Occipital lobe (tissue), 2 donors: Measurements from ENCODE around the gene NCAPD3. TPM values are rescaled to one million over a fixed set of nuclear protein-coding genes. Genes with fewer than 3 reads are reported as not detected.
"Not testable (repeated sequence)": the region's sequence is repeated elsewhere in the genome, so short reads cannot be mapped to it uniquely, and the experiment has no call there.

ENCODE experiments used
- DNase-seq: peaks from one replicate; lab custom pipeline; 2025; lab: John Stamatoyannopoulos, UW
- total RNA-seq: library from RNA; depleted of rRNA; stranded (reverse); fragments of >200 nt; gene quantifications from one replicate; pipeline ENCODE4 v1.2.3, GENCODE V29; 2014

The NCAPD3 gene
- total RNA-seq, 1 donor from 2014 or later = 11.4 TPM

DNA sequence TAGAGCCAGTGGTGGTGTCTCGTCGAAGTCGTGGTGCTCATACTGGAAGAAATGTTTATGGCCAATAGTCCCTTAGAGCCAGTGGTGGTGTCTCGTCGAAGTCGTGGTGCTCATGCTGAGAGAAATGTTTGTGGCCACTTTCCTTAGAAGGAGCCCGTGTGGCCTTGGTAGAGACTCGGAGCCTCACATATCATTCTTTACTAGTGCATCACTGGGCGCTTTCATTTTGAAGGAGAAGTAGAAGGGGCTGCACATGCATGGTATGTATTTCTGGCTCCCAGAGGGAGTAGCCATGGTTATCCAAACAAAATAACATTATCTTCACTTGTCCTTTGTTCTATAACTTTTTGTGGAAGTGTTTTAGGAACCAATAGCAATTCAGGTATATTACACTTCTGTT, 85.4 kb downstream of the NCAPD3 start:
- DNase-seq = no peak

DNA sequence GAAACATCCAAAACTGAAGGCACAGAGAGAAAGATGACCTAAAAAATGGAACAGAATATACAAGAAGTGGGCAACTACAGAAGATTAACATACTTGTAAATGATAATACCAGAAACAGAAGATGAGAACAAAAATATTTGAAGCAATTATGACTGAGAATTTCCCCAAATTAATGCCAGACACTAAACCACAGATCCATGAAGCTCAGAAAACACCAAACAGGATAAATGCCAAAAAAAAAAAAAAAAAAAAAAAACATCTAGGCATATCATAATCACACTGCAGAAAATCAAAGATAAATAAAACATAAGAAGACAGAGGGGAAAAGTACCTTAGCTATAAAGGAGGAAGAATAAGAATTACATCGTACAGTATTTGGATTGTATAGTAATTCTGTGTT, 89.6 kb downstream of the NCAPD3 start:
- no peak for DNase-seq

DNA sequence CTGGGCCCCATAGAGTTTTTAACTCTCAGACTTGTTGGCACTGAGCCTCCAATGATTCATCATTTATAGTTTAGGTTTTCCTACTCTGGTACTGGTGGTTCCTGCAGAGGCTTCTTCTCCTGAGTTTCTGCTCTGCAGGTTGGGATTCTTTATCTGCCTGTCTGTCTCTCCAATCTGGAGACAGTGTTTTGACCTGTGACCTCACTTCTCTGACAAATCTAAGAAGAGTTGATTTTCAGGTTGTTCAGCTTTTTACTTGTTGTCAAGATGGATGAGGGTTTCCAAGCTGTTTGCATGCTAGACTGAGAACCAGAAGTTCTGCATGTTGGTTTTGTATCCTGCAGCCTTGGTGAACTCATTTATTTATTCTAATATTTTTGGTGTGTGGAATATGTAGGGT, 91.0 kb downstream of the NCAPD3 start:
- no peak for DNase-seq

DNA sequence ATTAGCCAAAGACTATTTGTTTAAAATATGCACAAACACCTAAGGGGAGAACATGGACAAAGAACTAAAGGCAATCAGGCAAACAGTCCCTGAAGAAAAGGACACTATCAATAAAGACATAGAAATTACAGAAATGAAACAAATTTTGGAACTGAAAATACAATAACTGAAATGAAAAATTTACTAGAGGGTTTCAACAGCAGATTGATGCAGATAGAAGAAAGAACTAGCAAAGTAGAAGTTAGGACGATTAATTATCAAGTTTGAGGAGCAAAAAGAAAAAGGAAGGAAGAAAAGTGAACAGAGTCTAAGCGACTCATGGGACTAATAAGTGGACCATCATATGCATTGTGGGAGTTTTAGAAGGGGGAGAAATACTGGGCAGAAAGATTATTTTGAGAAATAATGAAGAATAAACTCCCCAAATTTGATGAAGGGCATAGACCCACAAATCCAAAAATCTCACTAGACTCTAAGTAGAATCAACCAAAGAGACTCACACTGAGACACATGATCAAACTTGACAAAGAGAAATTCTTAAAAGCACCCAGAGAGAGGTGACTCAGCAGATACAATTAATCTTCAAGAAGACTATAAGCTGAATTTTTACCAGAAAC, 92.0 kb downstream of the NCAPD3 start:
- no peak for DNase-seq

DNA sequence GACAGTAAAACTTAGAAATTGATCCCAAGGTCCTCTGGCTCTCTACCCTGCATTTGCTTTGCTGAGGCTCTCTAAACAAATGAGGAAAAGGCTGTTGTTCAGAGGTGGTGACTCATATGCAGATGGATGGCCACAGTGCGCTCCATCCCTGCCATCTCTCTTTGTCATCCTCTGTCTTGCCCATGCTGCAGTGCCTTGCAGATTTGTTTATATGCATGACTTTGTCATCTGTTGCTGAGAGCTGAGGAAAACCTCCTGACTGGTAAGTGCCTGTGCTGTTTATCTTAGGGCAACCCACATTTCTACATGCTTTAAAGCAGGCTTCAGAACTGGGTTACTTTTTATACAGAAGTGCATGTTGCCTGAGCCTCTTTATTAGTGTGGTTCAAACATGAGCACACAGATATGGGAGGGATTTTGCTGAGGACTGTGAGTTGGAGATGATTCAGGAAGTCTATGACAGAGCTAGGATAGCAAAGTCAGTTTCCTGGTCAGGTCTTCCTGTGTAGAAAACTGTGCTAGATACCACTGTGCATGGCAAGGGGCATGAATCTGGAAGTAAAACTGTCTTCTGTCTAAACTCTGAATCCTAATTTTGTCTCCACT, 97.4 kb downstream of the NCAPD3 start:
- peak; percentile 78 for DNase-seq

DNA sequence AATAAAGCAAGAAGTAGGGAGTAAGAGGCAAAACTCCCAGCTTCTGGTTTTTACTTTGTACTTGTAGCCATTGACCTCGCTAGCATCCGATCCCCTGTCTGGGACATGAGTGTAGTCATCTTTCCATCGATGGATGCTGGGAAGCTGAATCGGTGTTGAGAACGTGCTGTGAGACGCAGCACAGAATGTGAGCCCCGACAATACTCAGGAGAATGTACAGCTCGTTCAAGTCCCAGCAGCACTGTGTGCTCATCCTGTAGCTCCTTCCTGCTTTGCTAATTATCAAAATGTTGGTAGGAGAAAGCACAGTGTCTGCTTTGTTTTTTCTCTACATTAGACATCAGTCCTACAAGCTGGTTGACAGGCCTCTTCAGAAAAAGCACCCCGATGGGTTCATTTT, 98.3 kb downstream of the NCAPD3 start:
- no peak for DNase-seq

DNA sequence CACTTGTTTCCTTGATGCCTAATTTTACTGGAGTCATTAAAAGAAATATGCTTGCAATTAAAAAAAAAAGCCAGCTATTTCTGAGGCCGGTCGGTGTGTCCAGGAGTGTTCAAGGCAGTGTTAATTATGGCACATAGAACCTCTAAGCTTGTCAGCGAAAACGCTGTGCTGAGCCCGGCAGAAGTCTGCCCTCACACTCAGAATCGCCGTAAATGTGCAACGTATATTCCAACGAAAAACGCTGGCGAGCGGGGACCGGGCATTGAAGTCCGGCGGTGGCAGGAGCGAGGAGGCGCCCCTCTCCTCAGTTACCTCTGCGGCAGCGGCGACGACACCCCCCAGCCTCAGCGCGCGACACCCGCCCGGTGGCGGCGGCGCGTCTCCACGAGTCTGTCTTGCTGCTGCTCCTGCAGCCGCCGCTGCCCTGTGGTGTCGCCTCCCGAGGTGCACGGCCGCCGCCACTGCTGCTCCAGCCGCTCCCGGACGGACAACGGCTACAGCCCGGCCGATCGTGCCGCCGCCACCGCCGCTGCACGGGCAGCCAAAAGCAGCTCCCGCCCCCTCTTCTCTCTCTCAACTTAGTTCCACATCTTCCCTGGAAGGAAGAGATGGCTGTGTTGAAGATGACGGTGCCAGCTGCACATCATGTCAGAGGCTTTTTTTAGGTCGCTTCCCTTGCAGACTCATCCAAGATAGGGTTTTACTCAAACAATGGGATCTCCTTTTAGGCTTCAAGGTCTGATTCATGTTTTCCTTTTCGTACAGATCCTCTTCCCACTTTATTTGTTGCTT, 98.9 kb downstream of the NCAPD3 start:
- peak; percentile 66 for DNase-seq

DNA sequence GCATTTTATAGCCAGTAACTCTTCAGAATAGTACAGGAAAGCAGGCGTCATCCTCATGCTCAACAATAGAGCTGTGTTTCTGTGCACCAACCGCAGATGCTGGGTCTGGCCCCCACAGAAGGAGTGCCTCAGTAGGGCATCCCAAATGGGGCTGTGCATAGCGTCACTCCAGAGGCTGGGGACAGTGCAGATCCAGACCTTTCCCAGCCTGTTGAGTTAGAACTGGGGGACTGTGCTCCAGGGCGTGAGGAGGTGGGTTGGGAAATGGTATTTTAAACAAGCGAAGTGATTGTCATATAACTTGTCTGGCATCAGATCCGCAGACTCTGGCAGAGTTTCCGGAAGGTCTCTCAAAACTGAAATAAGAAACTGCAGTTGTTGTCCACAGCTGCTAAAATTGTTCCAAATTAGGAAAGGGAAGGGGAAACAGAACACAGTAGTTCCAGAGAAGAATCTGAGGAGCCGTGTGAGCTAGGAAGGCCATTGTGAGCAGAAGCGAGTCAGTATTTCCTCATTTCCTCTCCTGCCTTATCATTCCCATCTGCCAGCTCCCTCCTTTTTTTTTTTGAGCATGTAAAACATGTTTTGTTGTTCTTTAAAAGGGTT, 102.7 kb downstream of the NCAPD3 start:
- peak; percentile 38 for DNase-seq

DNA sequence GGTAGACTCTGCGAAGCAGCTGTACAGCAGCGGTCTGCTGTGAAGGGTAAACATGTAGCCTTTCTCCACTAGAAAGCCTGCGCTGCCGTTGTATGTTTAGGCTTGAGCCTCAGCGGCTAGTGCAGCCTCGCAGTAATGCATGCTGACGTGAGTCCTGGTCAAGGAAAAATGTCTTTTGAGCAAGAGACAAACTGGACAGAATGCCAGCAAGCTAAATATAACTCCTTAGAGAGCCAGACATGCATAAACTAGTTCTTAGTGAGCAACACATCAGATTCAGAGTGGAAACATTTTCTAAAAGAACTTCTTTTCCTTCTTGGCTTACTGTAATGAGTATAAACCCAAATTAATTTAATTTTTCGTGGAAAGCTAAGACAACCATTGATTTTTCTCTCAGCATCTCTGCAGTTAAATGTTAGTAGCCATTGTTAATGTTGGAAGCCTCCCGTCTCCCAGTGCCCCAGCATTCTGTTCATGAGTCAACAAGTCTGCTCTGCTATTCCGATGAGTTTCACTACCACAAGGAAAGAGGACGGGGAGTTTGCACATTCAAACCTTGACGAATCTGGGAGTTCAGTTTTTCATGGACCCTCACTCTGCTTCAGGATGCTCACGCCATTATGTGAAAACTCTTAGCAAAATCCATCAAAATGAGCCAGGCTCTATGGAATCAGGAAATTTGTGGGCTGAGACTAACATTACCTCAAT, 103.5 kb downstream of the NCAPD3 start:
- peak; percentile 50 for DNase-seq

DNA sequence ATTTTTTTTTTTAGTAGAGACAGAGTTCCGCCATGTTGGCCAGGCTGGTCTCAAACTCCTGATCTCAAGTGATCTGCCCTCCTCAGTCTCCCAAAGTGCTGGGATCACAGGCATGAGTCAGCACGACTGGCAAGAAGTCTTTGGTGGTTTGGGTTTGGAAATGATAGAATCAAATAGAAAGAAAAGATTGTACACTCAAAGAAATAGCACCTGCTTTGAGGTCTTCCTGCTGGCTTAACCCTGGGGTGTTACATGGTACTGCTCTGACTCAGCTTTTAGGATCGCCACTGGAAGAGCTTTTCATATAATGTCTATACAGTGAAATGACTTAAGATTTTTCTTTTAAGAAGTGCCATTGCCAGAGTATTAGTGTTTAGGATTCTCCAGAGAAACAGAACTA, 104.7 kb downstream of the NCAPD3 start:
- DNase-seq = no peak

DNA sequence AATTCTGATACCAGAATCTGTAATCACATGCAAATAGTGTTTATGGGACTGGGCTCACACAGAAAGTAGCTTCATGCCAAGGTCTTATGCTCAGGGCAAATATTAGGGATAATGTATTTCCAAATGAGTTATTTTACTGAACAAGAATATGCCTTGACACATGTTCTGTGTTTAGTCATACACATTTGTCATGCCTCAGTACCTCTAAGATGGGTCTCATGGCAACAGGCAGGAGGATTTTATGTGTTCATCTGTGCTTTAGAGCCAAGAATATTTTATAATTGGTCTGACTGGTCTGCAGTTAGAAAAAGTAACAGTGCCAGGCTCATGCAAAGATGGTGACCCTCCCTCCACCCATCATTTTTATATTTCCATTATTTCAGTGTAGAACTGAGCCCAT, 105.8 kb downstream of the NCAPD3 start:
- DNase-seq = no peak

DNA sequence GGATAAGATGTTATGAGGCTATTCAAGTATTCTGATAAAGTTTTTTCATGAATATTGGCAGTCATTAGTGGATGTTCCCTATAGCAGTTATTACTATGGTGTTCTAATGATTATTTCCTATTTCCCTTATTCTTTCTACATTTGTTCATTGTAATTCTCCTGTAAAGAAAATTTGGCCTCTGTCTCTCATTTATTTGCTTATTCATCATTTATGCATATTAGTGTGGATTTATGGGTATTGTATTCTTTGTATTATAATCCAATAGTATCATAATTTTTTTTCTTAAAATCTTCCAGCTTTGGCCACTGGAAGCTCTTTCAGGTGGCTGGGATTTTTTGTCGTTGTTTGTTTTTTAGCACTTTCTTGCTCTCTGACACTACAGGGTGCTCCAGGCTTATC, 107.6 kb downstream of the NCAPD3 start:
- no peak for DNase-seq

DNA sequence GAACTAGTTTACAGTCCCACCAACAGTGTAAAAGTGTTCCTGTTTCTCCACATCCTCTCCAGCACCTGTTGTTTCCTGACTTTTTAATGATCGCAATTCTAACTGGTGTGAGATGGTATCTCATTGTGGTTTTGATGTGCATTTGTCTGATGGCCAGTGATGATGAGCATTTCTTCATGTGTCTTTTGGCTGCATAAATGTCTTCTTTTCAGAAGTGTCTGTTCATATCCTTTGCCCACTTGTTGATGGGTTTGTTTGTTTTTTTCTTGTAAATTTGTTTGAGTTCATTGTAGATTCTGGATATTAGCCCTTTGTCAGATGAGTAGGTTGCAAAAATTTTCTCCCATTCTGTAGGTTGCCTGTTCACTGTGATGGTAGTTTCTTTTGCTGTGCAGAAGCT, 110.0 kb downstream of the NCAPD3 start:
- not testable (repeated sequence) for DNase-seq

DNA sequence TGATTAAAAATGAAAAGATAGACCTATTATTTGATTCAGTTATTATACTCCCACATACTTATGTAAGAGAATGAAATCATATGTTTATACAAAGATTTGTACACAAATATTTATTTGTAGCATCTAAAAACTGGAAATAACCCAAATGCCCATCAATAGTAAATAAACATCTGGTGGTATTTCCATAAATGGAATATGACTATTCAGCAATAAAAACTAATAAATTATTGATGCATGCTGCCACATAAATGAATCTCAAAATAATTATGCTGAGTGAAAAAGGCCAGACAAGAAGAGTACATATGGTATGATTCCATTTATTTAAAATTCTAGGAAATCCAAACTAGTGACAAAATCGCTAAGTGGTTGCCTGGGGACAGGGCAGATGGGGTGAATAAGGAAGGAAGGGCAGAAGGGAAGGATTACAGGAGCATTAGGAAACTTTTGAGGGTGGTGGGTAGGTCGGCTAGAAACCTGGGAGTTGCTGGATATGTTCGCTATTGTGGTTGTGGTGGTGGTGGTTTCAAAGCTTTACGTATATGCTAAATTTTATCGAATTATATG, 113.4 kb downstream of the NCAPD3 start:
- no peak for DNase-seq

Other genes with a start within 250 kb of the NCAPD3 start
- gene JAM3, start 154.9 kb downstream of the NCAPD3 start, total RNA-seq = 41.8 TPM
- gene VPS26B, start 704 bp upstream of the NCAPD3 start, total RNA-seq = 61.9 TPM
- gene THYN1, start 29.4 kb upstream of the NCAPD3 start, total RNA-seq = 41.5 TPM
- 28.7 TPM for gene ACAD8, start 29.6 kb upstream of the NCAPD3 start, total RNA-seq
- 0.47 TPM for gene GLB1L3, start 52.4 kb upstream of the NCAPD3 start, total RNA-seq
- gene GLB1L2, start 108.0 kb upstream of the NCAPD3 start, total RNA-seq = 1.1 TPM
- gene B3GAT1, start 188.3 kb upstream of the NCAPD3 start, total RNA-seq = 34.6 TPM